Stimulated activated CD8-positive, alpha-beta memory T cell treated with anti-CD3 and anti-CD28 coated beads, Interleukin-7, amount 100 ng/mL, for 48 hours (primary cell): ENCODE measurements around the gene BHLHA9.
"Not testable (repeated sequence)": the region's sequence is repeated elsewhere in the genome, so short reads cannot be mapped to it uniquely, and the experiment has no call there.

ENCODE experiments used
- DNase-seq, 2 donors: peaks; one replicate each; pipeline ENCODE4 v3.0.0-alpha.2; 2020; ENCODE audit warnings: low read depth in 1 of 2; ENCODE audit errors: extremely low read depth in 1 of 2

The BHLHA9 gene

DNA sequence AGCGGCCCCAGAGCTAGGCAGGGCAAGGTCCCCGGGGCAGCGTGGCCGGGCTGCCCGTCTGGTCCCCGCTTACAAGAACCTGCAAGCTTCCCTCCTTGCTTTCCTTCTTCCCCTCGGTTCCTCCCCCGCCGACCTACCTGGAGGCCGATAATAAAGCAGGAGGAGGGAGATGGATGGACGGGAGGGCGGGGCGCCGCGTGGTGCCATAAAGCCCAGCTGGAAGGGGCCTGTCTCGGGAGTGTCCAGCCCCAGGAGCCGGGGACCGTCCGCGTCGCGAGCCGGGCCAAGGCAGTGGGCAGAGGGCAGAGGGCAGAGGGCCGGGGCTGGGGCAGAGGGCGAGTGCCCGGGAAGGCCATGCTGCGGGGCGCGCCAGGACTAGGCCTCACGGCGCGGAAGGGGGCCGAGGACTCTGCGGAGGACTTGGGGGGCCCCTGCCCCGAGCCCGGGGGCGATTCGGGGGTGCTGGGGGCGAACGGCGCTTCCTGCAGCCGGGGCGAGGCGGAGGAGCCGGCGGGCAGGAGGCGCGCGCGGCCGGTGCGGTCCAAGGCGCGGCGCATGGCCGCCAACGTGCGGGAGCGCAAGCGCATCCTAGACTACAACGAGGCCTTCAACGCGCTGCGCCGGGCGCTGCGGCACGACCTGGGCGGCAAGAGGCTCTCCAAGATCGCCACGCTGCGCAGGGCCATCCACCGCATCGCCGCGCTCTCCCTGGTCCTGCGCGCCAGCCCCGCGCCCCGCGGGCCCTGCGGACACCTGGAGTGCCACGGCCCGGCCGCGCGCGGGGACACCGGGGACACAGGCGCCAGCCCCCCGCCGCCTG lies at the start of gene BHLHA9:
BHLHA9 (plus strand) TSS at position 235 of the 820 bp plus-strand sequence; CDS start at position 355, 120 bp downstream.
- DNase-seq = no peak

DNA sequence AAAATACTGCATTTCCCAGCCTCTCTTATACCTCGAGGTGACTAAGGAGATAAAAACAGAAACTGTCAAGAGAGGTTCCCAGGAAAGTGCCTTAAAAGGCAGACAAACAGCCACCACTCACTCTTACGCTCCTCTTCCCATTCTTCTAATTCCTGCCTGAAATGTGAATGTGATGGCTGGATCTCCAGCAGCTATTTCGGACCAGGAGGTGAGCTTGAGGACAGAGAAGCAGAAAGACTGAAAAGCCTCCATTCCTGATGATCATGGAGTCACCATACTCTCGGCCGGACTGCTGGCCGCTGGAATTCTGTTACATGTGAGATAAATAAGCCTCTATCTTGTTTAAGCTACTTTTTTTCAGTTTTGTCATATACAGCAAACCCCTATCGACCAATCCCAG lies 49.0 kb upstream of the BHLHA9 start:
- DNase-seq = no peak

DNA sequence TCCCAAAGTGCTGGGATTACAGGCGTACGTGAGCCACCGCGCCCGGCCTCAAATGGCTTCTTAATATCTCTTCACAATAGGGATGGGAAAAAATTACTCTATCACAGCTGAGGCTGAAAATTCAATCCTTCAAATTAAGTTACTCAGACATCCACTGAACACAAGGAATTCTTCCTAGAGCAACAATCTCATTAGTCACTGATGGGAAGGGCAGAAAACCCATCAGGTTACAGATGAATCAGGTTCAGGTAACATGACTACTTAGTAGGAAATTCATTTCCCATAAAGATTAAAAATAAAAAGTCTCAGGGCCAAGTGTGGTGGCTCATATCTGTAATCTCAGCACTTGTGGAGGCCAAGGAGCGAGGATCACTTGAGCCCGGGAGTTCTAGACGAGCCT lies 47.9 kb upstream of the BHLHA9 start:
- DNase-seq = no peak

DNA sequence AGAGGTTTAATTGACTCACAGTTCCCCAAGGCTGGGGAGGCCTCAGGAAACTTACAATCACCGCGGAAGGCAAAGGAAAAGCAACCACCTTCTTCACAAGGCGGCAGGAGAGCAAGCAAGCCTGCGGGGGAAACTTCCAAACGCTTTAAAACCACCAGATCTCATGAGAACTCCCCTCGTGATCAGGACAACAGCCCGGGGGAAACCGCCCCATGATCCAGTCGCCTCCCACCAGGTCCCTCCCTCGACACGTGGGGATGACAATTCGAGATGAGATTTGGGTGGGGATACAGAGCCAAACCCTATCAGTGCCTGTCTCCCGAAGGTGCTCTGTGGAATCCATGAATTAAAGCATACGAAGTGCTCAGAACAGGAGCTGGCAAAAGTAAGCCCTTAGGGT lies 46.6 kb upstream of the BHLHA9 start:
- no peak for DNase-seq

DNA sequence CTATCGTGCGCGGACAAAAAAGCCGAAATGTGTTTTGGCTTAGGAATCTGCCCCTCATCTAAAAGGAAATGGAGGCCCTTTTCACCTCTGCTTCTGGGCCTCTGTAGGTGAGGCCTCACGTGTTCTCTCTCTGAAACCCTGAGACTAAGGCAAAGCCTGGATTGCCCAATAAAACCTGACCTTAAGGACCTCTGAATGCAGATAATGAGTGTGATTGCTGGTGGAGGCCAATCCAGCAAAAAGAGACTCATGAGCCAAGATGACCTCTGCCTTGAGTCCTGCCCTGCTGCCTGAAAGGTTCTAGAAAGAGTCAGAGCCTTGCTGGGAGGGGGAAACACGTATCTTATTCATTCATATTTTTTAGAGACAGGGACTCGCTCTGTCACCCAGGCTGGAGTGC lies 45.9 kb upstream of the BHLHA9 start:
- no peak for DNase-seq

DNA sequence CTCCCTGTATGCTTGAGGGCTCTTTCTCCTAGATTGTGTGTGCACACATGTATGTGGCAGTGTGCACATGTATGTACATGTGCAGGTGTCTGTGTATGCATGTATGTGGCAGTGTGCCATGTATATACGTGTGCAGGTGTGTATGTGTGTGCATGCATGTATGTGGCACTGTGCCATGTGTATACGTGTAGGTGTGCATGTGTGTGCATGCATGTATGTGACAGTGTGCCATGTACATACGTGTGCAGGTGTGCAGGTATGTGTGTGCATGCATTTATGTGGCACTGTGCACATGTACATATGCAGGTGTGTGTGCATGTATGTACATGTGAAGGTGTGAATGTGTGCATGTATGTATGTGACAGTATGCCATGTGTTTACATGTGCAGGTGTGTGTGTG lies 43.9 kb upstream of the BHLHA9 start:
- DNase-seq = no peak

DNA sequence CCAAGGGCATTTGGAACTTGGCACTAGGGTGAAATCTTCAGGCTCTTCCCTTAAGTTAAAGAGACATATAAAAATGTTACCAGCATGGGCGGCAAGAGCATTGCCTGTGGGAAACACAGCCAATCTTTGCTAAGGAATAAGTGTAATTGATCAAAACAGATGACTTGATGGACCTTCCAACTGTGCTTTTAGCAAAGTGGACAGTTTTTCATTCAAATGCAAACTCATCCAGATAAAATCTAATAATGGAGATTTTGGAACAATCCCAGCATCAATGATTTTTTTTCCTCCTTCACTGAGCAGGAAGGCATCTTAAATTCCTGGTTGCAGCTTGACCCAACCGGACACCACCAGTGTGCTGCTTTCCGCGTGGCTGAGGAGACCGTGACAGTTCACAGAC lies 42.9 kb upstream of the BHLHA9 start:
- no peak for DNase-seq

DNA sequence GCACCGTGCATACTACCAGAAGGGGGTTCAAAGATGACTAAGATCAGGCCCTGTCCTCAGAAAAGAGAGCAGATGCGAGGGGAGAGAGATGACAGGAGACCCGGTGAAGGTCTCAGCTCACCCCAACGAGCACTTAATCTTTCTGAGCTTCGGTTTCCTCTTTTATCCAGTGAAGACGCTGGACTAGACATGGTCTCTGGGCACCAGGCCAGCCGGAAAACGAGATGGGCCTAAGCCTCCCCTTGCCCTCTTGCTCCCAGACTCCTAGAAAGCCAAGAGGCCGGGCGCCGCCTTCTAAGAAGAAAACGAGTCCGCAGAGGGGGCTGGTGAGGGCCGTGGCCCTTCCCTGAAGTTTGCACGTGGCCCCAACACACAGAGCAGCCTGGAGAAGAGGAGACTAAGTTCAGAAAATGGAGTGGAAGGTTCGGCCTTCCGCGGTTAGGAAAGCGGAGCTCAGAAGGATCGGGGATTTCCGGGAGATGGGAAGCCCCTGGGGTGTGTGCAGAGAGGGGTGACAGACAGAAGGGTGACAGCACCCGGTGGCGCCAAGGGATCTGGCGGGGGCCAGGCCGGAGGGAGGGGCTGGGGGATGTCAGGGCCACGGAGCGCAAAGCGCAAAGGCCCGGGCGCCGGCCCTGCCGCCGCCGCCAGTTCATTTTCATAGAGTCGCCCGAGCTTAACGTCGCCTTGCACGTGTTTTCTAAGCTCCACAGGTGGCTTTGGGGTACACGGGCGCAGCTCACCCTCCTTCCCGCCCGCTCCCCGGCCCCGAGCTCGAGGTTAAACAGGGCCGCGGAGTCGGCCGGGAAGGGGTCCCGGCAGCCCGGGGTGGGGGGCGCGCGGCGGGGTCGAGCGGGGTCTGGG lies 42.1 kb upstream of the BHLHA9 start:
- DNase-seq = no peak

DNA sequence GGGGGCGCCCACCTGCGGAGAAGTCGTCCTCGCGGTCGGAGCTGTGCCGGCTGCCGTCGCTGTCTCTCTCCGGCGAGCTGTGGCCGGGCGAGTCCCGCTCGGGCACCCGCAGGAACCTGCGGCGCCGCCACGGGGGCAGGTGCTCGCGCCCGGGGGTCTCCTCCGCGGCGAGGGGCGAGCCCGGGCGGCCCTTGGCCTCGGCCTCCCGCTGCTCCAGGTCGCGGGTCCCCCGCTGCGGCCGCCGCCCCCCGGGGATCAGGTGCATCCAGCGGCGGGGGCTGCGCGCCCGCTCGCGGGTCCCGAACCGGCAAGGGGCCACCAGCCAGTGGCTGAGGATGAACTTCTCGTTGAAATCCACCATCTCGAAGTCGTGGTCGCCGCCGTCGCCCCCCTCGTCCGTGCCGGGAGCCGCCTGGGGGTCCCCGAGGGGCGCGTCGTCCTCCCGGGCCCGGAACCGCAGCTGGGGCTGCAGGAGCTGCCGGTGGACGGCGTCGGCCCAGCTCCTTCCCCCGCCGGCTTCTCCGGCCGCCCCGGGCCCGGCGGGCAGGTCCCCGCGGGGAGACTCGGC lies 41.4 kb upstream of the BHLHA9 start:
- DNase-seq = no peak

DNA sequence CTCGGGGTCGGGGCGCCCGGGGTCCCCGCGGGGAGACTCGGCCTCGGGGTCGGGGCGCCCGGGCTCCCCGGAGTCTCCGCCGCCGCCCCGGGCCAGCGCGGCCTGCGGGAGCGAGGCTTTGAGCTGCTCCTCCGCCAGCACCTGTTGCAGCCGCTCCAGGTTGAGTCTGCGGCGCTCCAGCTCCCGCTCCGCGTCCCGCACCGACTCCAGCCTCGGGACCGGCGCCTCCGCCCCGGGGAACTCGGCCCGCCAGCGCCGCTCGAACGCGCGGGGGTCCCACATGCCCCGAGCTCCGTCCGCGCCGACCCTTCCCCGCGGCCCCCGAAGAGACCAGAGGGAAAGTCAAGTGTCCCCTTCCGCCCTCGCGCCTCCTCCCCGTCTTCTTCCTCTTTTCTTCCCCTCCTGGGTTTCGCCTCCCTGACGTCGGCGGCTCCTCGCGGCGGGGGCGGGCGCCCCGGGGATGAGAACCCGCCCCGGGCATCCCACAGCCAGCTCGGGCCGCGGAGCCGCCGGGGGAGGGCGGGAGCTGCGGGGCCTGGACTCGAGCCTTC lies 40.8 kb upstream of the BHLHA9 start:
- DNase-seq = peak in 1 of 2 donors; percentile 27

DNA sequence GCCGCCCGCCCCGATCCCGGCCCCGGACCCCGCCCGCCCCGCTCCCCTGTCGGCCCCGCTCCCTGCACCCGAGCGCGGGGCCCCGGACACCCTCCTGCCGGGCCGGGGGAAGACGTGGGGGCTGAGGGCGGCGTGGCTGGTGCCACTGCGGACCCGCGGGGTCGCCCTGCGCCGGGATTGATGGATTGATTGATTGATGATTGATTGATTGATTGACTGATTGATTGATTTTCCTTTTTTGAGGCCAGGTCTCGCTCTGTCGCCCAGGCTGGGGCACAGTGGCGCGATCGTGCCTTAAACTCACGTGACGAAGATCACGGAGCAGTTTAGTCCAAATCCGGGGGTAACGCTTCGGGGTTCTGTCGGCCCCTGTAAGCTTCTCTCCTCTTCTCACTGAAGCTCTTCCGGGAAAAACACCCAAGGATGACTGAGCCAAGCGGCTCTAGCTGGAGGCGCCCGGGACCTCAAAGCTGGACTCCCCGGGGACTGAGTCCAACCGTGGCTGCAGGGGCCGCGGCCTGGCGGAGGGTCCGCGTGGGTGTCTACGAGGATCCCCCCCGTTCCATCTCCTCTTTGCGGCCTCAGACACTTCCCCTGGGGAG lies 40.2 kb upstream of the BHLHA9 start:
- DNase-seq = no peak

DNA sequence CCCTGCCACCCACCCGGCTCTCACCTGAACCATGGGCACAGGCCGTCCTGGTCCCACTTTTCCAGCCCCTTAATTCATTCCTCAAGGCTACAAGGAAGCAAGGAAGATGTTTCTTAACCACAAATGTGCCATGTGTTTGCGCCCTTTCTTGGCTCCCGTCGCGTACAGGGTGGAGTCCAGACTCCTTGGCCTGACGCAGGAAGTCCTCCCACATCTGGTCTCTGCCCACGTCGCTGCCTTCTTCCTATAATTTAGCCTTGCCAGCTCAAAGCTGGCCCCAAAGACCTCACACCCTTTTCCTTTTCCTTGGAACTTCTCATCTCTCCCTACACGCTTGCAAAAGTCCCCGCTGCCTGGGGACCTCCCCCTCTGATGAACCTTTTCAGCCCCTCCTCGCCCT lies 38.8 kb upstream of the BHLHA9 start:
- no peak for DNase-seq

DNA sequence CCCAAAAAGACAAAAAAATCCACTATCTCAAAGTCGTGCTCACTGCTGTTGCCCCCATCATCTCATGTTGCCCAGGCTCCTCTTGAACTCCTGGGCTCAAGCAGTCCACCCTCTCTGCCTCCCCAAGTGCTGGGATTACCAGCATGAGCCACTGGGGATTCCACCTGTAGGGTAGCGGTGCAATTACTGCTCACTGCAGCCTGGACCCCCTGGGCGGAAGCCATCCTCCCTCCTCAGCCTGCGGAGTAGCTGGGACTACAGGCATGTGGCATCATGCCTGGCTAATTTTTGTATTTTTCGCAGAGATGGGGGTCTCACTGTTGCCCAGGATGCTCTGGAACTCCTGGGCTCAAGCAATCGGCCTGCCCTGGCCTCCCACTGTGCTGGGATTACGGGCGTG lies 37.9 kb upstream of the BHLHA9 start:
- no peak for DNase-seq

DNA sequence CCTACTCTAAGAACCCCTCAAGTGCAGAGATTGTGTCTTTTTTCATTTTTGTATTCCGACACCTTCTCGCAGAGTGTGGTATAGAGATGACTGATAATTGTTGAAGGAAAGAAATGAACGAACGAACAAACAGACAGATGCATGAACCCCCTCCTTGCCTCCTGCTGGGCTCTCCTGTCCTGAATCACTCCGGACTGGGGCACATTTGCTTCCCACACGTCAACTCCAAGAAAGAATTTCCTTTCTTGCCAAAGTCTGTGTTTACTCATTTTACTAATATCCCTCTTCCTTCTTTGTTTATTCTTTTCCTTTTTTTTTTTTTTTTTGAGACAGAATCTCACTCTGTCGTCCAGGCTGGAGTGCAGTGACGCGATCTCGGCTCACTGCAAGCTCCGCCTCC lies 37.5 kb upstream of the BHLHA9 start:
- DNase-seq = no peak

DNA sequence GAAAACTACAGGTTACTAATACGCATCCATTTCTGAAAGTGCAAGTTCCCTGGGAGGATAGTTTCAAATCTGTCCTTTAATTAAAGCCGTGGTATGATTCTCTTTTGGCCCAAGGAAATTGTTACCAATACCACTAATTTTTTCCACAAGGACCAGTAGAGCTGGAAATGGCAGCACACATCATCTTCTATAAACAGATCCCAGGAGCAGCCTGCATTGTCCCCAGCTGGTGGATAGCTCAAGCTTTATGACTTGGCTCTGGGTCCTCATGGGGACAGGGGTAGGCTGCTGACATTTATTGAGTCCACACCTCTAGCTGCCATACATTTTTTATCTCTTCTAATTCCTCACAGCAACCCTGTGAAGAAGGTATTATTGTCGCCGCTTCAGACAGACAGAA lies 35.8 kb upstream of the BHLHA9 start:
- no peak for DNase-seq

DNA sequence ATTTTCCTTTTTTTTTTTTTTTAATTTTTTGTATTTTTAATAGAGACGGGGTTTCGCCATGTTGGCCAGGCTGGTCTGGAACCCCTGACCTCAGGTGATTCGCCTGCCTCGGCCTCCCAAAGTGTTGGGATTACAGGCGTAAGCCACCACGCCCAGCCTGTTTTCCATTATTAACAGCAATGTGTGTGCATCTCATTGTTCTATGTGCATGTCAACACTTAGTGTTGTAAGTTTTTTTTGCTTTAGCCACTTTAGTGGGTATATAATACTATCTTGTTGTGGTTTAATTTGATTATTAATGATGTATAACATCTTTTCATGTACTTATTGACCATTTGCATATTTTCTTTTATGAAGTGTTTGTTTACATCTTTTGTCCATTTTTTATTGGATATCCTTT lies 32.8 kb upstream of the BHLHA9 start:
- DNase-seq = no peak

DNA sequence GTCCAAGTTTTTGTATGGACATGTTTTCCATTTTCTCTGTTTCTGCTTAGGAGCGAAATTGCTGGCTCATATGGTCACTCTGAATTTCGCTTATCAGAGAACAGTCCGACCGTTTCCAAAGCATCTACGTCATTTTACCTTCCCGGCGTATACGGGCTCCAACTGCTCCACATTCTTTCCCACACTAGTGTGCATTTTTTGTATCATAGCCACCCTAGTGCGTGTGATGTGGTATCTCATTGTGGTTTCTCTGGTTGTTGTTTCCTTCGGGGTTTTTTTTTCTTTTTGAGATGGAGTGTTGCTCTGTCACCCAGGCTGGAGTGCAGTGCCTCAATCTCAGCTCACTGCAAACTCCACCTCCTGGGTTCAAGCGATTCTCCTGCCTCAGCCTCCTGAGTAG lies 31.0 kb upstream of the BHLHA9 start:
- DNase-seq = no peak

DNA sequence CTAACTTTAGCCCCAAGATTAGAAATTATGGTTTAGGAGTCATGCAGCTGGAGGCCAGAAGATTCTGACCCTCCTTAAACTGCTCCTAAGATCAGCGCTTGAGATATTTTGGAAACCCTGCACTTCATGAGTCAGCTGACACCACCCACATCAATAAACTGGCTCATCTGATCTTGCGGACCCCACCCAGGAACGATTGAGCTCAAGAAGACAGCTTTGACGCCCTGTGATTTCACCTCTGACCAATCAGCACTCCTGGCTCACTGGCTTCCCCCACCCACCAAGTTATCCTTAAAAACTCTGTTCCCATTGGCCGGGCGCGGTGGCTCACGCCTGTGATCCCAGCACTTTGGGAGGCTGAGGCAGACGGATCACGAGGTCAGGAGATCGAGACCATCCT lies 29.8 kb upstream of the BHLHA9 start:
- not testable (repeated sequence) for DNase-seq

DNA sequence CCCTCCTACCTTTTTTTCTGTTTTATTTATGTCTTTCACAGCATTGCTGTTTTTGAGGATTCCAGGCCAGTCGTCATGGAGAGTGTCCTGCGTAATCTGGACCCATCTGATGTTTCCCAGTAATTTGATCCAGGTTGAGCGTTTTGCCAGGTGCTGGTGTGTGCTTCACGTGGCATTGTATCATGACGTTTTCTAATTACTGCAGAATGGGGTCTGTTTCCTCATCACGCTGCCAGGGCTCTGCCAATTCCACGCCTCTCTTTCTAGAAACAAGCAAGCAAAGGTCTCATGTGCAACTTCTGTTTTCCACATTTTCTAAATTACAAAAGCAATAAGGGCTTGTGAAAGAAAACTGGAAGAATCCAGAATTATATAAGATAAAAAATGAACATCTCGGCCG lies 28.3 kb upstream of the BHLHA9 start:
- DNase-seq = no peak

DNA sequence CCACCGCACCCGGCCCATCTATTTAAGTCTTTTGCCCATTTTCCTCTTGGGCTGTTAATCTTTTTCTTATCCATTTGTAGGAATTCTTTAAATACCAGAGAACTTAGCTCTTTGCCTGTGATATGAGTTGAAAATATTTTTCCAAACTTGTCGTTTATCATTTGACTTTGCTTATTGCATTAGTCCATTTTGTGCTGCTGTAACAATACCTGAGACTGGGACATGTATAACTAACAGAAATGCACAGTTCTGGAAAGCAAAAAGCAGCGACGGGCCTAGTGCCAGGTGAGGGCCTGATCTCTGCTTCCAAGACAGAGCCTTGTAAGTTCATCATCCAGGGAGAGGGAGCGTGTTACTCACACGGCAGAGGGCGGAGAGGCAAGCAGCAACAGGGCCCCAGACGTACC lies 25.6 kb upstream of the BHLHA9 start:
- DNase-seq = no peak
